Measurements from ENCODE around the gene KIAA1217. TPM values are rescaled to one million over a fixed set of nuclear protein-coding genes. Genes with fewer than 3 reads are reported as not detected.

Gene KIAA1217
- total and polyA plus RNA-seq, 2 experiments from 2014 or later, result 13.3 to 23.1 TPM

- no peak for TF ChIP-seq CTCF (IDR thresholded peaks at IDR 0.05; ENCODE audit: low read depth, low read length)
These were observed 250.9 kb downstream of the KIAA1217 start for GRCh38 chr10:24459836-24460235.

GRCh38 chr10:24462291-24462813 is 253.4 kb downstream of the KIAA1217 start:
- peak in 1 of 2 donors; percentile 20 for DNase-seq (ENCODE audit: low read depth in 1 of 2, low spot score in 1 of 2)
- Histone ChIP-seq H3K9me3 (ENCODE audit: low read depth) (no peaks in the 10 kb centered on the region), H3K4me3 (no peak overlapping the region), H3K36me3 (no peaks in the 10 kb centered on the region), H3K4me1 (ENCODE audit: low read depth) (peaks cover 19% of the 10 kb centered on the region), H3K27me3 (no peaks in the 10 kb centered on the region), H3K27ac (no peak overlapping the region)
- no peak for TF ChIP-seq CTCF (IDR thresholded peaks at IDR 0.05; ENCODE audit: low read depth, low read length)

More at GRCh38 chr10:24459836-24460235, 250.9 kb downstream of the KIAA1217 start:
- Histone ChIP-seq H3K27ac (no peak overlapping the region), H3K36me3 (no peaks in the 10 kb centered on the region), H3K27me3 (no peaks in the 10 kb centered on the region), H3K4me1 (ENCODE audit: low read depth) (peaks cover 6% of the 10 kb centered on the region), H3K9me3 (ENCODE audit: low read depth) (no peaks in the 10 kb centered on the region), H3K4me3 (no peak overlapping the region)
- no peak for DNase-seq (ENCODE audit: low read depth in 1 of 2, low spot score in 1 of 2)

- DNase-seq (ENCODE audit: low read depth in 1 of 2, low spot score in 1 of 2), result no peak
- no peaks in the 10 kb centered on the region for H3K36me3 ChIP-seq
- peak; percentile 20 for TF ChIP-seq CTCF (IDR thresholded peaks at IDR 0.05; ENCODE audit: low read depth, low read length)
- no peak overlapping the region for H3K4me3 ChIP-seq
- H3K27me3 ChIP-seq, result no peaks in the 10 kb centered on the region
- H3K4me1 ChIP-seq (ENCODE audit: low read depth), result peaks cover 19% of the 10 kb centered on the region
- no peaks in the 10 kb centered on the region for H3K9me3 ChIP-seq (ENCODE audit: low read depth)
- no peak overlapping the region for H3K27ac ChIP-seq
These were observed 254.1 kb downstream of the KIAA1217 start for GRCh38 chr10:24462889-24463552.

GRCh38 chr10:24463611-24464426 is 254.9 kb downstream of the KIAA1217 start:
- no peak for TF ChIP-seq CTCF (IDR thresholded peaks at IDR 0.05; ENCODE audit: low read depth, low read length)
- H3K27me3 ChIP-seq, result no peaks in the 10 kb centered on the region
- no peaks in the 10 kb centered on the region for H3K9me3 ChIP-seq (ENCODE audit: low read depth)
- no peak overlapping the region for H3K27ac ChIP-seq
- peak in 1 of 2 donors; percentile 73 for DNase-seq (ENCODE audit: low read depth in 1 of 2, low spot score in 1 of 2)
- H3K4me1 ChIP-seq (ENCODE audit: low read depth), result peaks cover 19% of the 10 kb centered on the region
- H3K36me3 ChIP-seq, result no peaks in the 10 kb centered on the region
- no peak overlapping the region for H3K4me3 ChIP-seq

GRCh38 chr10:24465124-24465874 is 256.4 kb downstream of the KIAA1217 start:
- H3K4me1 ChIP-seq (ENCODE audit: low read depth), result peaks cover 19% of the 10 kb centered on the region
- DNase-seq (ENCODE audit: low read depth in 1 of 2, low spot score in 1 of 2), result peak; percentile 35 to 76
- H3K27me3 ChIP-seq, result no peaks in the 10 kb centered on the region
- no peaks in the 10 kb centered on the region for H3K36me3 ChIP-seq
- H3K27ac ChIP-seq, result no peak overlapping the region
- no peak for TF ChIP-seq CTCF (IDR thresholded peaks at IDR 0.05; ENCODE audit: low read depth, low read length)
- no peaks in the 10 kb centered on the region for H3K9me3 ChIP-seq (ENCODE audit: low read depth)
- no peak overlapping the region for H3K4me3 ChIP-seq

All from cardiac muscle cell (in vitro differentiated cells and primary cell).